HCT116 (cell line): ENCODE measurements around the gene VPS45. TPM values are rescaled to one million over a fixed set of nuclear protein-coding genes. Genes with fewer than 3 reads are reported as not detected.

Experiments used
- ATAC-seq: fragments of 200-7000 bp; cut with Tn5 transposase; 2 replicates; pipeline ENCODE4 v1.9.1; 2020; ENCODE audit warnings: mild to moderate bottlenecking, moderate library complexity
- BruUV-seq: library from RNA; stranded (reverse); fragments of 400-500 nt; replicated peaks from 2 replicates; lab custom pipeline; 2021; lab: Mats Ljungman, UMichigan
- CTCF ChIA-PET: fragments of 300-600 bp; sonication (Branson Sonifier 250); formaldehyde crosslinking; loops from one replicate; lab custom pipeline; 2021; ENCODE audit warnings: antibody characterized with exemption; lab: Charles Lee
- POLR2A ChIA-PET: fragments of 300-600, 350-600 bp; sonication (Branson Sonifier 250); formaldehyde crosslinking; loops from one replicate; lab custom pipeline; 2021; ENCODE audit warnings: antibody characterized with exemption; lab: Charles Lee
- RAD21 ChIA-PET, 2 experiments: fragments of 300-600 bp; sonication (Branson Sonifier 250); formaldehyde crosslinking; loops; one replicate each; lab custom pipeline; 2023; ENCODE audit warnings: low total read pairs in 2 of 2; ENCODE audit not compliant: uncharacterized antibody in 2 of 2, unreplicated experiment in 2 of 2, low non-redundant PET in 1 of 2; lab: Charles Lee
- DNase-seq: peaks from one replicate; pipeline ENCODE4 v3.0.0-alpha.2; 2010; ENCODE audit warnings: low read depth, low spot score
- H2AFZ ChIP-seq: fragments of 200-600 bp; shearing (Covaris generic), sonication (generic); 2 replicates; pipeline ENCODE4 v1.6.1; 2017; ENCODE audit warnings: low read depth, mixed run types, mixed read lengths, antibody characterized with exemption, low read length; ENCODE audit not compliant: poor library complexity, severe bottlenecking
- H3K27ac ChIP-seq: 2 replicates; pipeline ENCODE4 v1.5.1; 2012; ENCODE audit warnings: low read depth, low read length
- H3K27me3 ChIP-seq: fragments of 200-600 bp; sonication (generic); 2 replicates; pipeline ENCODE4 v1.6.1; 2016; ENCODE audit warnings: mixed run types, low read length, mixed read lengths; ENCODE audit not compliant: insufficient read depth
- H3K36me3 ChIP-seq, 2 experiments: fragments of 200-500 bp in 1 of 2; fragments of 200-600 bp in 1 of 2; sonication (Bioruptor generic) in 1 of 2; sonication (generic) in 1 of 2; 2 replicates each; pipeline versions ENCODE4 v1.5.1 to v1.6.1; 2014 to 2016; ENCODE audit warnings: low read length in 2 of 2, inconsistent platforms in 1 of 2, mixed read lengths in 1 of 2, mixed run types in 1 of 2; ENCODE audit not compliant: insufficient read depth in 2 of 2, control insufficient read depth in 1 of 2
- H3K4me1 ChIP-seq, 2 experiments: fragments of 200-600 bp in 1 of 2; sonication (generic) in 1 of 2; 2 replicates each; pipeline versions ENCODE4 v1.5.1 to v1.6.1; 2012 to 2017; ENCODE audit warnings: low read length in 2 of 2, inconsistent platforms in 1 of 2, mild to moderate bottlenecking in 1 of 2, mixed read lengths in 1 of 2, mixed run types in 1 of 2, moderate library complexity in 1 of 2; ENCODE audit not compliant: insufficient read depth in 2 of 2, control insufficient read depth in 1 of 2
- H3K4me2 ChIP-seq: fragments of 200-600 bp; sonication (generic); 2 replicates; pipeline ENCODE4 v1.6.1; 2017; ENCODE audit warnings: mixed run types, low read length, mixed read lengths
- H3K4me3 ChIP-seq, 2 experiments: fragments of 200-600 bp in 1 of 2; sonication (generic) in 1 of 2; replicated peaks in 1 of 2; 2 replicates each; pipeline ENCODE4 v1.5.1; 2011 to 2016; ENCODE audit warnings: low read length in 2 of 2, control low read depth in 1 of 2, low read depth in 1 of 2, mild to moderate bottlenecking in 1 of 2, mixed read lengths in 1 of 2, mixed run types in 1 of 2
- H3K79me2 ChIP-seq: fragments of 200-600 bp; sonication (generic); 2 replicates; pipeline ENCODE4 v1.6.1; 2017; ENCODE audit warnings: mild to moderate bottlenecking, mixed run types, low read length, moderate library complexity, mixed read lengths; ENCODE audit not compliant: insufficient read depth
- H3K9ac ChIP-seq: fragments of 200-600 bp; sonication (generic); 2 replicates; pipeline ENCODE4 v1.6.1; 2016; ENCODE audit warnings: low read length, mixed read lengths
- H3K9me2 ChIP-seq: fragments of 200-600 bp; sonication (generic), shearing (Covaris generic); 2 replicates; pipeline ENCODE4 v1.6.1; 2017; ENCODE audit warnings: mixed run types, mild to moderate bottlenecking, moderate library complexity; ENCODE audit not compliant: insufficient read depth
- H3K9me3 ChIP-seq, 2 experiments: fragments of 200-500 bp in 1 of 2; fragments of 200-600 bp in 1 of 2; sonication (Bioruptor generic) in 1 of 2; sonication (generic) in 1 of 2; 2 replicates each; pipeline ENCODE4 v1.6.1; 2014 to 2017; ENCODE audit warnings: low read length in 2 of 2, mixed read lengths in 2 of 2, inconsistent platforms in 1 of 2, low read depth in 1 of 2, mild to moderate bottlenecking in 1 of 2, mixed run types in 1 of 2, moderate library complexity in 1 of 2; ENCODE audit not compliant: control insufficient read depth in 1 of 2, insufficient read depth in 1 of 2
- H4K20me1 ChIP-seq: fragments of 200-600 bp; sonication (generic), shearing (Covaris generic); 2 replicates; pipeline ENCODE4 v1.6.1; 2017; ENCODE audit warnings: mixed run types, mild to moderate bottlenecking, moderate library complexity; ENCODE audit not compliant: insufficient read depth
- CBX3 ChIP-seq: IDR thresholded peaks from 2 replicates; pipeline ENCODE4 v1.6.1; 2012; ENCODE audit warnings: low read depth
- CEBPB ChIP-seq: IDR thresholded peaks from 2 replicates; pipeline ENCODE4 v1.6.1; 2012; ENCODE audit warnings: low read depth
- EGR1 ChIP-seq: IDR thresholded peaks from 2 replicates; pipeline ENCODE4 v1.6.1; 2012; ENCODE audit warnings: low read depth
- ELF1 ChIP-seq: IDR thresholded peaks from 2 replicates; pipeline ENCODE4 v1.6.1; 2012; ENCODE audit warnings: low read depth, borderline replicate concordance
- EZH2 ChIP-seq: fragments of 200-600 bp; sonication (generic); IDR thresholded peaks from 2 replicates; pipeline ENCODE4 v1.6.1; 2017; ENCODE audit warnings: antibody characterized with exemption, mixed run types
- EZH2phosphoT487 ChIP-seq: fragments of 200-600 bp; IDR thresholded peaks from 2 replicates; pipeline ENCODE4 v1.6.1; 2018; ENCODE audit warnings: antibody characterized with exemption, borderline replicate concordance
- FOSL1 ChIP-seq: IDR thresholded peaks from 2 replicates; pipeline ENCODE4 v1.6.1; 2012; ENCODE audit warnings: low read depth
- JUND ChIP-seq: IDR thresholded peaks from 2 replicates; pipeline ENCODE4 v1.6.1; 2012
- POLR2A ChIP-seq: IDR thresholded peaks from 2 replicates; pipeline ENCODE4 v1.7.0; 2011; ENCODE audit warnings: borderline replicate concordance; ENCODE audit not compliant: insufficient read depth, insufficient read length; ENCODE audit errors: extremely low read depth
- RAD21 ChIP-seq: IDR thresholded peaks from 2 replicates; pipeline ENCODE4 v1.6.1; 2012; ENCODE audit warnings: low read depth, mild to moderate bottlenecking
- SIN3A ChIP-seq: IDR thresholded peaks from 2 replicates; pipeline ENCODE4 v1.6.1; 2012; ENCODE audit warnings: low read depth
- SRF ChIP-seq: IDR thresholded peaks from 2 replicates; pipeline ENCODE4 v1.6.1; 2012; ENCODE audit warnings: low read depth
- TCF7L2 ChIP-seq: IDR thresholded peaks from 2 replicates; pipeline ENCODE4 v1.7.0; 2011; ENCODE audit warnings: borderline replicate concordance, inconsistent platforms; ENCODE audit not compliant: insufficient read depth, insufficient read length; ENCODE audit errors: extremely low read depth
- ZFX ChIP-seq: fragments of 450-650 bp; IDR thresholded peaks from 2 replicates; pipeline ENCODE4 v1.6.1; 2017
- ZNF274 ChIP-seq: fragments of 200-500 bp; sonication (Bioruptor generic); IDR thresholded peaks from 2 replicates; pipeline ENCODE4 v1.6.1; 2014; ENCODE audit warnings: mild to moderate bottlenecking, low read depth, low read length, inconsistent platforms
- intact Hi-C: fragments of 100-400 bp; cut with micrococcal nuclease; formaldehyde crosslinking; loops from 2 replicates; pipeline ENCODE4 v1.10.0; 2022
- total RNA-seq: library from RNA; stranded (reverse); gene quantifications from one replicate; pipeline ENCODE4 v1.2.1, GENCODE V29; 2021; ENCODE audit not compliant: unreplicated experiment
- TF ChIP-seq, protein P1 (sequence below): IDR thresholded peaks from 2 replicates; pipeline ENCODE4 v1.6.1; 2012
- TF ChIP-seq, protein P2 (sequence below): IDR thresholded peaks from 2 replicates; pipeline ENCODE4 v1.6.1; 2012; ENCODE audit warnings: low read depth
- TF ChIP-seq, protein P3 (sequence below), 3 experiments: fragments of 200-600 bp in 1 of 3; sonication (generic) in 1 of 3; IDR thresholded peaks in 2 of 3; conservative IDR thresholded peaks in 1 of 3; 2 replicates each; pipeline ENCODE4 v1.5.1; 2012 to 2017; ENCODE audit warnings: low read depth in 2 of 3, low read length in 2 of 3, antibody characterized with exemption in 1 of 3, borderline replicate concordance in 1 of 3, control low read depth in 1 of 3, mild to moderate bottlenecking in 1 of 3, mixed read lengths in 1 of 3, mixed run types in 1 of 3, moderate library complexity in 1 of 3; ENCODE audit not compliant: insufficient read depth in 1 of 3
- TF ChIP-seq, protein P4 (sequence below): IDR thresholded peaks from 2 replicates; pipeline ENCODE4 v1.6.1; 2011; ENCODE audit warnings: mild to moderate bottlenecking, low read length, moderate library complexity; ENCODE audit not compliant: insufficient replicate concordance; ENCODE audit errors: extremely low read depth

Gene VPS45
- total RNA-seq, 1 experiment from 2014 or later: 28.1 TPM

DNA sequence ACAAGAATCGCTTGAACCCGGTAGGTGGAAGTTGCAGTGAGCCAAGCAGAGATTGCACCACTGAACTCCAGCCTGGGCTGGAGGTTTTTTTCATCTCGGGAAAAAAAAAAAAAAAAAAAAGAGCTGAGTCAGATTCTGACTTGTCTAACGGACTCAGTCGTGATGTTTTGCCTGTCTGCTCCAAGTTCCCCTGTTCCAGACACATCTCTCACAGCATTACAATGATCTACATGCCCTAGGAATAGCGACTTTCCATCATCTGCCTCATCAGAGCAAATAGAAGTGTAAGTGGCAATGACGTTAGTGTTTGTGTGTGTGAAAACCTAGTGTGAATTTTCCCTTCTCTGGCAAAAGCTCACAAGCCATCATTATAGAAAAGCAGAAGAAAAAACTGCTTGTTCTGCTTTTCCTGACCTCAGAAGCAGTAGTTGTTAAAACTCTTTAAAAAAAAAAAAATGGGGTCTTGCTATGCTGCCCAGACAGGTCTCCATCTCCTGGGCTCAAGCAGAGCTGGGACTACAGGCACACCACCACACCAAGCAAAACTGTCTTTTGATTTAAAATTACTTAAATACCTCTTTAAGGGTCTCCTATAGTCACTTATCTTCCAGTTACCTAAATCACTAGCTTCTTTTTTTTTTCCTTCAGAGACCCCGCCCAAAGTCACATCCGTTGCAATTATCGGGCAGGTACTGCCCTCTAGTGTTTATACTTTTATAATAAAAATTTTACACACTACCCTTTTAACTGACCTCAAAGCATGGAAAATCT is 119.4 kb downstream of the VPS45 start:
- peaks cover 14 to 25% of the 10 kb centered on the region in 2 experiments for H3K4me1 ChIP-seq
- 0 out of 2 replicates have a peak overlapping the region, but pooled peaks have one; percentile 37 for H3K9ac ChIP-seq
- H3K4me3 ChIP-seq: peak overlapping the region; percentile 22 to 44
- DNase-seq (peak; percentile 38), ATAC-seq (peak; percentile 74)
- no peaks in the 10 kb centered on the region for H3K27me3 ChIP-seq
- H3K79me2 ChIP-seq: no peaks in the 10 kb centered on the region
- ChIA-PET CTCF (interaction anchor here (0.6 to 2.5 kb wide), 20 partner anchors 9 to 344 kb away, joined by 3 to 28 read pairs (median 4); partner anchors contain the start of gene MTMR11), POLR2A (interaction anchor here (0.8 to 3.3 kb wide), 5 partner anchors 14 to 300 kb away, joined by 3 to 46 read pairs (median 5); partner anchors contain the start of gene RPRD2), RAD21 (interaction anchor here in 1 of 2 experiments (0.6 to 1.3 kb wide), 3 partner anchors 114 to 299 kb away, joined by 3 to 9 read pairs (median 4); partner anchors contain the start of gene OTUD7B)
- no peaks in the 10 kb centered on the region for H3K36me3 ChIP-seq
- intact Hi-C loops: loop anchor here (1.0 to 5.0 kb wide), 3 partner anchors 115 to 299 kb away; no protein-coding TSS in a partner anchor
- BruUV-seq: no TSS peak
- H4K20me1 ChIP-seq: no peaks in the 10 kb centered on the region
- H3K9me2 ChIP-seq: no peaks in the 10 kb centered on the region
- peak overlapping the region; percentile 89 for H2AFZ ChIP-seq
- H3K4me2 ChIP-seq: peak overlapping the region; percentile 55
- peak overlapping the region; percentile 61 for H3K27ac ChIP-seq
- H3K9me3 ChIP-seq: no peaks in the 10 kb centered on the region
- TF ChIP-seq JUND (no peak), FOSL1 (no peak; the same call in 1 of the 2 replicates), EZH2 (no peak), ELF1 (no peak), RAD21 (peak; percentile 83), CEBPB (peak; percentile 46), SIN3A (no peak), ZFX (no peak), TCF7L2 (no peak), POLR2A (no peak), SRF (no peak), ZNF274 (no peak), CBX3 (no peak), EGR1 (no peak), EZH2phosphoT487 (no peak)
- TF ChIP-seq, protein P1, sequence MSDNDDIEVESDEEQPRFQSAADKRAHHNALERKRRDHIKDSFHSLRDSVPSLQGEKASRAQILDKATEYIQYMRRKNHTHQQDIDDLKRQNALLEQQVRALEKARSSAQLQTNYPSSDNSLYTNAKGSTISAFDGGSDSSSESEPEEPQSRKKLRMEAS: peak; percentile 28; the same call in 1 of the 2 replicates
- TF ChIP-seq, protein P2, sequence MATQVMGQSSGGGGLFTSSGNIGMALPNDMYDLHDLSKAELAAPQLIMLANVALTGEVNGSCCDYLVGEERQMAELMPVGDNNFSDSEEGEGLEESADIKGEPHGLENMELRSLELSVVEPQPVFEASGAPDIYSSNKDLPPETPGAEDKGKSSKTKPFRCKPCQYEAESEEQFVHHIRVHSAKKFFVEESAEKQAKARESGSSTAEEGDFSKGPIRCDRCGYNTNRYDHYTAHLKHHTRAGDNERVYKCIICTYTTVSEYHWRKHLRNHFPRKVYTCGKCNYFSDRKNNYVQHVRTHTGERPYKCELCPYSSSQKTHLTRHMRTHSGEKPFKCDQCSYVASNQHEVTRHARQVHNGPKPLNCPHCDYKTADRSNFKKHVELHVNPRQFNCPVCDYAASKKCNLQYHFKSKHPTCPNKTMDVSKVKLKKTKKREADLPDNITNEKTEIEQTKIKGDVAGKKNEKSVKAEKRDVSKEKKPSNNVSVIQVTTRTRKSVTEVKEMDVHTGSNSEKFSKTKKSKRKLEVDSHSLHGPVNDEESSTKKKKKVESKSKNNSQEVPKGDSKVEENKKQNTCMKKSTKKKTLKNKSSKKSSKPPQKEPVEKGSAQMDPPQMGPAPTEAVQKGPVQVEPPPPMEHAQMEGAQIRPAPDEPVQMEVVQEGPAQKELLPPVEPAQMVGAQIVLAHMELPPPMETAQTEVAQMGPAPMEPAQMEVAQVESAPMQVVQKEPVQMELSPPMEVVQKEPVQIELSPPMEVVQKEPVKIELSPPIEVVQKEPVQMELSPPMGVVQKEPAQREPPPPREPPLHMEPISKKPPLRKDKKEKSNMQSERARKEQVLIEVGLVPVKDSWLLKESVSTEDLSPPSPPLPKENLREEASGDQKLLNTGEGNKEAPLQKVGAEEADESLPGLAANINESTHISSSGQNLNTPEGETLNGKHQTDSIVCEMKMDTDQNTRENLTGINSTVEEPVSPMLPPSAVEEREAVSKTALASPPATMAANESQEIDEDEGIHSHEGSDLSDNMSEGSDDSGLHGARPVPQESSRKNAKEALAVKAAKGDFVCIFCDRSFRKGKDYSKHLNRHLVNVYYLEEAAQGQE: no peak
- TF ChIP-seq, protein P3, sequence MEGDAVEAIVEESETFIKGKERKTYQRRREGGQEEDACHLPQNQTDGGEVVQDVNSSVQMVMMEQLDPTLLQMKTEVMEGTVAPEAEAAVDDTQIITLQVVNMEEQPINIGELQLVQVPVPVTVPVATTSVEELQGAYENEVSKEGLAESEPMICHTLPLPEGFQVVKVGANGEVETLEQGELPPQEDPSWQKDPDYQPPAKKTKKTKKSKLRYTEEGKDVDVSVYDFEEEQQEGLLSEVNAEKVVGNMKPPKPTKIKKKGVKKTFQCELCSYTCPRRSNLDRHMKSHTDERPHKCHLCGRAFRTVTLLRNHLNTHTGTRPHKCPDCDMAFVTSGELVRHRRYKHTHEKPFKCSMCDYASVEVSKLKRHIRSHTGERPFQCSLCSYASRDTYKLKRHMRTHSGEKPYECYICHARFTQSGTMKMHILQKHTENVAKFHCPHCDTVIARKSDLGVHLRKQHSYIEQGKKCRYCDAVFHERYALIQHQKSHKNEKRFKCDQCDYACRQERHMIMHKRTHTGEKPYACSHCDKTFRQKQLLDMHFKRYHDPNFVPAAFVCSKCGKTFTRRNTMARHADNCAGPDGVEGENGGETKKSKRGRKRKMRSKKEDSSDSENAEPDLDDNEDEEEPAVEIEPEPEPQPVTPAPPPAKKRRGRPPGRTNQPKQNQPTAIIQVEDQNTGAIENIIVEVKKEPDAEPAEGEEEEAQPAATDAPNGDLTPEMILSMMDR (IDR thresholded peaks at IDR 0.05 in 2 of 3, conservative IDR thresholded peaks at IDR 0.05 in 1 of 3; ENCODE audit: borderline replicate concordance in 1 of 3, insufficient read depth in 1 of 3, low read depth in 2 of 3, low read length in 2 of 3): peak; percentile 39 to 63 (median 56); a peak in 4 of 6 replicates
- TF ChIP-seq, protein P4, sequence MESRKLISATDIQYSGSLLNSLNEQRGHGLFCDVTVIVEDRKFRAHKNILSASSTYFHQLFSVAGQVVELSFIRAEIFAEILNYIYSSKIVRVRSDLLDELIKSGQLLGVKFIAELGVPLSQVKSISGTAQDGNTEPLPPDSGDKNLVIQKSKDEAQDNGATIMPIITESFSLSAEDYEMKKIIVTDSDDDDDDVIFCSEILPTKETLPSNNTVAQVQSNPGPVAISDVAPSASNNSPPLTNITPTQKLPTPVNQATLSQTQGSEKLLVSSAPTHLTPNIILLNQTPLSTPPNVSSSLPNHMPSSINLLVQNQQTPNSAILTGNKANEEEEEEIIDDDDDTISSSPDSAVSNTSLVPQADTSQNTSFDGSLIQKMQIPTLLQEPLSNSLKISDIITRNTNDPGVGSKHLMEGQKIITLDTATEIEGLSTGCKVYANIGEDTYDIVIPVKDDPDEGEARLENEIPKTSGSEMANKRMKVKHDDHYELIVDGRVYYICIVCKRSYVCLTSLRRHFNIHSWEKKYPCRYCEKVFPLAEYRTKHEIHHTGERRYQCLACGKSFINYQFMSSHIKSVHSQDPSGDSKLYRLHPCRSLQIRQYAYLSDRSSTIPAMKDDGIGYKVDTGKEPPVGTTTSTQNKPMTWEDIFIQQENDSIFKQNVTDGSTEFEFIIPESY: no peak
